ENCODE data around the gene CWC25.
"Not testable (repeated sequence)": the region's sequence is repeated elsewhere in the genome, so short reads cannot be mapped to it uniquely, and the experiment has no call there.

Gene CWC25

GRCh38 chr17:38790148-38790707 is 34.9 kb downstream of the CWC25 start:
- DNase-seq (ENCODE audit: low read depth in 1 of 2, low spot score in 1 of 2), result not testable (repeated sequence)

GRCh38 chr17:38789185-38789584 is 35.9 kb downstream of the CWC25 start:
- DNase-seq (ENCODE audit: low read depth in 1 of 2, low spot score in 1 of 2), result no peak

- DNase-seq (ENCODE audit: low read depth in 1 of 2, low spot score in 1 of 2), result not testable (repeated sequence)
Observed at GRCh38 chr17:38787999-38788398, 37.1 kb downstream of the CWC25 start.

GRCh38 chr17:38786372-38786771 is 38.7 kb downstream of the CWC25 start:
- no peak for DNase-seq (ENCODE audit: low read depth in 1 of 2, low spot score in 1 of 2)

- DNase-seq (ENCODE audit: low read depth in 1 of 2, low spot score in 1 of 2), result no peak
Observed at GRCh38 chr17:38783227-38783626, 41.9 kb downstream of the CWC25 start.

GRCh38 chr17:38779965-38780752 is 45.0 kb downstream of the CWC25 start:
- DNase-seq (ENCODE audit: low read depth in 1 of 2, low spot score in 1 of 2), result no peak

- DNase-seq (ENCODE audit: low read depth in 1 of 2, low spot score in 1 of 2), result no peak
Observed at GRCh38 chr17:38777641-38778250, 47.4 kb downstream of the CWC25 start.

- DNase-seq (ENCODE audit: low read depth in 1 of 2, low spot score in 1 of 2), result no peak
Observed at GRCh38 chr17:38773258-38773657, 51.9 kb downstream of the CWC25 start.

GRCh38 chr17:38768417-38768816 is 56.7 kb downstream of the CWC25 start:
- no peak for DNase-seq (ENCODE audit: low read depth in 1 of 2, low spot score in 1 of 2)

GRCh38 chr17:38766341-38766740 is 58.8 kb downstream of the CWC25 start:
- DNase-seq (ENCODE audit: low read depth in 1 of 2, low spot score in 1 of 2), result no peak

- no peak for DNase-seq (ENCODE audit: low read depth in 1 of 2, low spot score in 1 of 2)
Observed at GRCh38 chr17:38762231-38762630, 62.9 kb downstream of the CWC25 start.

GRCh38 chr17:38761612-38762011 is 63.5 kb downstream of the CWC25 start:
- no peak for DNase-seq (ENCODE audit: low read depth in 1 of 2, low spot score in 1 of 2)

GRCh38 chr17:38753071-38753506 is 72.0 kb downstream of the CWC25 start:
- DNase-seq (ENCODE audit: low read depth in 1 of 2, low spot score in 1 of 2), result no peak

- DNase-seq (ENCODE audit: low read depth in 1 of 2, low spot score in 1 of 2), result peak; percentile 87 to 94
Observed at GRCh38 chr17:38752308-38753070, 72.6 kb downstream of the CWC25 start, which contains the start of gene PSMB3. TSS of gene PSMB3 (plus strand) at chr17:38752741. CDS start at chr17:38752827, 86 bp downstream.

- peak; percentile 72 to 86 for DNase-seq (ENCODE audit: low read depth in 1 of 2, low spot score in 1 of 2)
Observed at GRCh38 chr17:38751808-38752307, 73.3 kb downstream of the CWC25 start.

- DNase-seq (ENCODE audit: low read depth in 1 of 2, low spot score in 1 of 2), result no peak
Observed at GRCh38 chr17:38751144-38751807, 73.8 kb downstream of the CWC25 start.

All from activated T-helper 1 cell treated with anti-CD3 and anti-CD28 coated beads, Interleukin-2, amount 50 U/mL, for 16 hours (primary cell).